Measurements from ENCODE around the gene TECR.
A peak's percentile ranks its signal among the peaks of the same experiment; 100 is the strongest.
"Not testable (repeated sequence)": the region's sequence is repeated elsewhere in the genome, so short reads cannot be mapped to it uniquely, and the experiment has no call there.

The TECR gene

GRCh38 chr19:14580623-14581237 is 51.3 kb downstream of the TECR start:
- DNase-seq (ENCODE audit: low spot score) (no peak), FAIRE-seq (no peak)

GRCh38 chr19:14582894-14583340 is 53.5 kb downstream of the TECR start, which contains the start of gene CLEC17A:
CLEC17A (plus strand) TSS chr19:14583084; CDS start chr19:14583161, 77 bp downstream.
- no peak for FAIRE-seq

GRCh38 chr19:14584372-14584771 is 55.0 kb downstream of the TECR start:
- FAIRE-seq; DNase-seq (ENCODE audit: low spot score): not testable (repeated sequence)

More at GRCh38 chr19:14582894-14583340, 53.5 kb downstream of the TECR start, which contains the start of gene CLEC17A:
- DNase-seq (ENCODE audit: low spot score), result no peak

GRCh38 chr19:14585187-14585586 is 55.8 kb downstream of the TECR start:
- FAIRE-seq, result not testable (repeated sequence)
- DNase-seq (ENCODE audit: low spot score), result peak; percentile 14

- not testable (repeated sequence) for DNase-seq (ENCODE audit: low spot score); FAIRE-seq
Observed at GRCh38 chr19:14589433-14589832, 60.0 kb downstream of the TECR start.

- DNase-seq (ENCODE audit: low spot score) (no peak), FAIRE-seq (no peak)
Observed at GRCh38 chr19:14595558-14595957, 66.2 kb downstream of the TECR start.

GRCh38 chr19:14599548-14600147 is 70.3 kb downstream of the TECR start:
- no peak for FAIRE-seq
- no peak for DNase-seq (ENCODE audit: low spot score)

- DNase-seq (ENCODE audit: low spot score), result no peak
Observed at GRCh38 chr19:14603990-14604387, 74.6 kb downstream of the TECR start.

GRCh38 chr19:14606627-14607026 is 77.2 kb downstream of the TECR start:
- no peak for DNase-seq (ENCODE audit: low spot score)
- no peak for FAIRE-seq

More at GRCh38 chr19:14603990-14604387, 74.6 kb downstream of the TECR start:
- FAIRE-seq, result no peak

GRCh38 chr19:14611051-14611450 is 81.7 kb downstream of the TECR start:
- no peak for FAIRE-seq
- no peak for DNase-seq (ENCODE audit: low spot score)

- not testable (repeated sequence) for FAIRE-seq; DNase-seq (ENCODE audit: low spot score)
Observed at GRCh38 chr19:14612242-14612641, 82.8 kb downstream of the TECR start.

GRCh38 chr19:14612657-14613056 is 83.3 kb downstream of the TECR start:
- DNase-seq (ENCODE audit: low spot score) (no peak), FAIRE-seq (no peak)

GRCh38 chr19:14613399-14614098 is 84.2 kb downstream of the TECR start:
- not testable (repeated sequence) for DNase-seq (ENCODE audit: low spot score); FAIRE-seq

- no peak for DNase-seq (ENCODE audit: low spot score)
Observed at GRCh38 chr19:14614099-14614412, 84.7 kb downstream of the TECR start.

More at GRCh38 chr19:14614099-14614412, 84.7 kb downstream of the TECR start:
- FAIRE-seq, result no peak

All from RCC 7860 (cell line).